HG03575 (cell line): ENCODE data around the gene C10orf62.
A peak's percentile ranks its signal among the peaks of the same experiment; 100 is the strongest.
"Not testable (repeated sequence)": the region's sequence is repeated elsewhere in the genome, so short reads cannot be mapped to it uniquely, and the experiment has no call there.

Experiments used
- ATAC-seq: cut with Tn5 transposase; IDR thresholded peaks from one replicate; pipeline ENCODE4 v1.9.1; 2021; ENCODE audit not compliant: unreplicated experiment, insufficient number of reproducible peaks, low FRiP score; ENCODE audit errors: extremely low read depth

C10orf62 gene

DNA sequence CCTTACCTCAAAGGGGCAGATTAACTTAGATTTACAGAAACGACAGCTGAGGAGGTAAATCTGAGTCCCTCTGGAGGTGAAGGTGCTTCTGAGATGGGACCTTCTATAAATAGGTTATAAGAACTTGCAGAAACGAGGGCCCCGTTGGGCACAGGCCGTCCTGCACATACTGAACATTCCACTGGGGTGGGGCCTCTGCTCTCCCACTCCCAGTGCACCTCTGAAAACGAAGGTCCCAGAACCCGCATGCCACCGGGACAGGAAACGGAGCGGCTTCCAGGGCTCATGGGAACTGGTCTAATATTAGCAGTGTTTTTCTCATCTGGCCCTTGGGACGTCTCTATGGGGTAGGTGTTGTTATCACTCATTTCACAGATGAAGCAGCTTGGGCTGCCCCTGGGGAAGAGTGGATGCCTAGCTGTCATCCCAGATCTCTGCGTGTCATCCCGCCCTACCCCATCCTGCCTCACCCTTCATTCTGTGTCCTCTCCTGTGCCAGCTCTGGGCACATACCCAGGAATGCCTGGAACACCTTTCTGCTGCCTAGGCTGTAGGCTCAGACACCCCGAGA, 19.6 kb downstream of the C10orf62 start:
- ATAC-seq, result no peak

DNA sequence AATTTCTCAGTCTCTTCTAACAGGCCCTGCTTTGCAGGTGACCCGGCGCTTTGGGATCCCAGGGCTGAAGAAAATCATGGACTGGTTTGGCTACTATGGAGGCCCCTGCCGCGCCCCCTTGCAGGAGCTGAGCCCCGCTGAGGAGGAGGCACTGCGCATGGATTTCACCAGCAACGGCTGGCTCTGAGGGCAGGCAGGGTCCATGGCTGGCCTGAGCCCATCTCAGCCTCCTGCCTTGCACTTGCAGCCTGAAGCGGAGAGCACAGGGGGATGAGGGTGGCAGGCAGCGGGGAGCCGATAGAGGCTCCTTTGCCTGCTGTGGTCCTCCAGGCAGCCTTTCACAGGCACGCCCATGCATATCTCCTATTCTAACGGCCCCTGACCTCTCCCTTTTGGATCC, 22.0 kb downstream of the C10orf62 start:
- no peak for ATAC-seq

DNA sequence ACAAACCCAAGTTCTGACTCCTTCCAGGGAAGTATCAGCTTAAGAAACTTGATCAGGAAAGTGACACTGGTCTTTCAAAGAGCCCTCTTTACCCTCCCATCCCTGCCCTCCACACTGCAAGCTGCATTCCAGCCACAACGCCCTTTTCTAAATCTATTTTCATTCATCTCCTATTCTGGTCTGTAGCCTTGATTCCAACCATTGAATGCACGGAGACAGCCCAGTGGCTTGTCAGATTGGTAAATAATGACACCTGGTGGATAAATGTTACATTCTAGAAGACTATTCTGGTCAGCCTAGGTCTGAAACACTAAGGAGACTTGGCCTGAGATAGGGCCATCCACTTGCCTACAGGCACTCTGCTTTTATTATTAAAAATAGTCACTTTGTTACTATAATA, 22.9 kb downstream of the C10orf62 start:
- ATAC-seq, result no peak

DNA sequence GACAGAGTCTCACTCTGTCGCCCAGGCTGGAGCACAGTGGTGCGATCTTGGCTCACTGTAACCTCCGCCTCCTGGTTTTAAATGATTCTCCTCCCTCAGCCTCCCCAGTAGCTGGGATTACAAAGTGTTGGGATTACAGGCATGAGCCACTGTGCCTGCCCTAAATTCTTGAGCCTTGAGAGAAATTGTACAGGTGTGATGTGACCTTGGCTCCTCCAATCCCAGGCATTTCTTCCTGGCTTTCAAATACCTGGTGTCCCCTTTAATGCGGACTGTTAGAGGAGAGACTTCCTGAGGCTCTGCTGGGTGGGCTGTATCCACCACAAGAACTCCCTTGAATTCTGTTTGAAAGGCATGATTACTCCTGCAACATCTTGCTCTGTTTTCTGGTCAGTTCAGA, 28.8 kb downstream of the C10orf62 start:
- ATAC-seq, result no peak

DNA sequence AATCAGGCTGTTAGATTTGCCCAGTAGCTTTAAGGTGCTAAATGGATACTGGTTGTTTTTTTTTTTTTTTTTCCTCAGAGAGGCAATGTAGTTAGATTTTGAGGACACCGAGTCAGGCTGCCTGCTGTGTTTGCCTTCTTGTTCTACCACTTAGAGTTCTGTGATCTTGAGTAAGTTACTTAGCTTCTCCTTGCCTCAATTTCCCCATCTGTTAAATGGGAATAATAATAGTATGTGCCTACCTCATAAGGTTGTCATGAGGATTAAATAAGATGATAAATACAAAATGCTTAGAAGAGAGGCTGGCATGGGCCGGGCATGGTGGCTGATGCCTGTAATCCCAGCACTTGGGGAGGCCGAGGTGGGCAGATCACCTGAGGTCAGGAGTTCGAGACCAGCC, 29.2 kb downstream of the C10orf62 start:
- no peak for ATAC-seq

DNA sequence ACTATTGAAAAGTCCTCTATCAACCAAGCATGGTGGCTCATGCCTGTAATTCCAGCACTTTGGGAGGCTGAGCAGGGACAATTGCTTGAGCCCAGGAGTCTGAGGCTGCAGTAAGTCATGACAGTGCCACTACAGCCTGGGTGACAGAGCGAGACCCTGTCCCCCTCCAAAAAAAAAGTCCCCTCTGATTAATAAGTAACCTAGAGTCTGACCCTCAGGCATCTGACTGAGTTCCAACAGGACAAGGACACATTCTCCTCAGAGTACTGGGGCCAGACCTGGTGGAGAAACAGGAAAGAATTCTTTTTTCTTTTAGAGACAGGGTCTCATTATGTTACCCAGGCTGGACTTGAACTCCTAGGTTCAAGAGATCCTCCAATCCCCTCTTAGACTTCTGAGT, 33.8 kb downstream of the C10orf62 start:
- ATAC-seq, result no peak

DNA sequence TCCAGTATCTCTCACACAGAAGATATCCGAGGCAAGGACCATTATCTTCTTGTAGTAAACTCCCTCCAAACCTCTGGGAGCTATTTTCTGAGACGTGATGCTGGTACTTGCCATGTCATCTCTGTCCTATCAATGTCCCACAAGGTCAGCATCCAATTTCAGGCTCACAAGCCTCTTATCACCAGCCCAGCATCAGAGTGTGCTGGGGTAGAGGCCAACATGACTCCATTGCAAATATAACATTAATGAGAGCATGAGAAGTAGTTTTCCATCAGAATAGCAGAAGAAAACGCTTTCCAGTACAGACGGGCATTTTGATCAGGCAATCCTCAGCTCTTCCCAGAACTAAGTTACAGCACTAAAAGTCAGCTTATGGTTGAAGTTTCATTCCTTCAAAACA, 38.2 kb downstream of the C10orf62 start:
- ATAC-seq, result no peak

DNA sequence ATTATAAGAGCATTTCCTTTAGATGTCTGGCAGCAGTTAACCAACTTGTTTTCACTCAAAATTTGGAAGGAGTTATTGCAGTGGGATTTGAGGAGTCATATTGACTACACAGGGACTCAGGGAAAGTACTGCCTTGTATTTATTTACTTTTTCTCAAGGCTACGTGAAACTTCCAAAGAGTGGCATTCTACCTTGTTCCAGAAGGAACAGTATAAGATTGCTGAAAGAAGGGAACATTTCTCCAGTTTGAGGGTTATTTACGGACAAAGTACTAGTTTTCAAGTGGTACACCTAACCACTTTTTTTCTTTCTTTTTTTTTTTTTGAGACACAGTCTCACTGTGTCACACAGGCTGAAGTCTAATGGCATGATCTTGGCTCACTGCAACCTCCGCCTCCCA, 38.7 kb downstream of the C10orf62 start:
- no peak for ATAC-seq

DNA sequence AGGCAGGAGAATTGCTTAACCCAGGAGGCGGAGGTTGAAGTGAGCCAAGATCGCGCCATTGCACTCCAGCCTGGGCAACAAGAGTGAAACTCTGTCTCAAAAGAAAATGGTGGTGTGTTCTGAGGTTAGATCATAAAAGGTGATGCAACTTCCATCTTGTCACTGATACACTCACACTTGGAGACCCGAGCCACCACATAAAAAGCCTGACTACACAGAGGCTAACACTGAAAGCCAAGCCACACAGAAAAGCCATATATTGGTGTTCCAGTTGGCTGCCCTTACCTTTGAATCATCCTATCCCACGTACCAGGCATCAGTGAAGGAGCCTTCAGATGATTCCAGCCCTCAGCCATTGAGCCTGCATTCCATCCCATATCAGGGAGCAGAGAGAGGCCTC, 39.8 kb downstream of the C10orf62 start:
- ATAC-seq, result no peak

DNA sequence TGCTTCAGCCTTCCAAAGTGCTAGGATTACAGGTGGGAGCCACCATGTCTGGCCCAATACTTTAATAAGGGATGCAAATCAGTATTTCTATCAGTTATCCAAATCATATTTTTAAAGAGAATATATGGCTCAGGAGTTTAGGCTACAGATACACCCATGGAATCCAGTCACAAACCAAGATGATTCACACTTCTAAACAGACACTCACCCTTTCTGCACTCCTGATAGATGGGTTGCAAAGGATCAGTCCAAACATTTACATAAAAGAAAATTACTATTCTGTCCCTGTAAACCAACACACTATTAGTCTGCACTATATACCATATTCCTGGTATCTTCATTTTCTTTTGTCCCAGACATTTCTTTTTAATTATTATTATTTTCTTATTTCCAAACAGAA, 41.6 kb downstream of the C10orf62 start:
- no peak for ATAC-seq

DNA sequence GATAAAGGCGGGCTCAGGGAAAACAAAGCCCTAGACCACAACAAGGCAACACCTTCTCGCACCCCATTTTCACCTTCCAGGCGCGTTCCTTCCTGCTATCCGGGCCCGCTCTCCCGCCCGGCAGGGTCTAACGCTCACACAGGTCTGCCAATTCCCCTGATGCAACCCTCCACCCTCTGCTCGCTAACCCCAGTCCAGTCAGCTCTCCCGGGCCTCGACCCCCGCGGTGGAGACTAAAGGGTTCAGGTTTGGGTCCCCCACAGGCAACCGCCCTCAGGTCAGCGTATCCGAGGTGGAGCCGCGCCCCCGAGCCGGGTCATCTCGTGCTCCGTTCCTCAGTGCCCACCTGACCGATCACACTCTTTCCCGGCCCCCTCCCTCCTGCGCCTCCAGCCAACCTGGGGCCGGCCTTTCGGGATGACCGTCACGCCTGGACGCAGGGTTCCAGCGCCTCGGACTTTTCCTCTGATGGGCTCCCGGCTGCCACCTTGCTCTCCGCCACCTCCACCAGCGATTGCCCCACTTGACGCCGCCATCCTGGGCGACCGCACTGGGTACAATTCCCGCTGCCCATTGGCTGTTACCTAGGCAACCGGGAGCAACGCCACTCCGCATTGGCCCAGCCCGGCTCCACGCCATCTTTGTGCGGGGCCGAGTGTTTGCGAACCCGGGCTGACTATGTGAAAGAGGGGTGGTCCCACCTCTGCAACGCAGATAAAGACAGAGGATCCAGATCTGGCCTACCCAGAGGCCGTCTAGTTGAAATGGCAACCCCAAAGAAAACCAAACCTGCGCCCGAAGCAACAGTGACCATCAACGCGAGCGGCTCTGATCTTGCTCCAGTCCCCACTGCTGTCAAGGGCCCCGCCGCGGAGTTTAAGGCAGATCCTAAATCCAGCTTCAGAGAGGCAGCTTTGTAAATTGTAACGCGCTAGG, 43.7 kb downstream of the C10orf62 start, which contains the start of gene MORN4:
MORN4 (minus strand) TSS at position 552 of the 936 bp plus-strand sequence. CDS start 13,847 bp downstream, outside the sequence.
- peak; percentile 63 for ATAC-seq

DNA sequence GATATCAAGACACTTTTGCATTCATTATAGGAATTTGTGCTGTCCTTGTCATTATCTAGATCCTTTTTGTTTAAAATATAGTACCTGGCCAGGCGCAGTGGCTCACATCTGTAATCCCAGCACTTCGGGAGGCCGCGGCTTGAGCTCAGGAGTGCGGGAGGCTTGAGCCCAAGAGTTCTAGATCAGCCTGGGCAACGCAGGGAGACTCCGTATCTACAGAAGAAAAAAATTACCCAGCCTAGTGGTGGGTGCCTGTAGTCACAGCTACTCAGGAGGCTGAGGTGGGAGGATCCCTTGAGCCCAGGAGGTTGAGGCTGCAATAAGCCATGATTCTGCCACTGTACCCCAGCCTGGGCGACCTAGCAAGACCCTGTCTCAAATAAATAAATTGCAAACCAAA, 44.4 kb downstream of the C10orf62 start:
- ATAC-seq, result peak; percentile 9

DNA sequence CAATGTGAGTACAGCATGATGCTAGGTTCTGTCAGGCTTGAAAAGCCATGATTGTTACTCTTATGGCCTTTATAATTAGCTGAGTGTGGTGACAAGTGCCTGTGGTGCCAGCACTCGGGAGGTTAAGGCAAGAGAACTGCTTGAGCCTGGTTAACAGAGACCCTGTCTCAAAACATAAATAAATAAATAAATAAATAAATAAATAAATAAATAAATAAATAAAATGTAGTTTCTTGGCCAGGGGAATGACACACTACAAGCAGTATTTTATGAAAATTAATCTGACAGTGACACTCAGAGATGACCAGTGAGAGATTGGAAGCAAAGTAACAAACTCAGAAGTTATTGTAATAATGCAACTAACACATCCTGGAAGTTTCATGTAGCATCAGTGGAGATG, 46.1 kb downstream of the C10orf62 start:
- no peak for ATAC-seq

DNA sequence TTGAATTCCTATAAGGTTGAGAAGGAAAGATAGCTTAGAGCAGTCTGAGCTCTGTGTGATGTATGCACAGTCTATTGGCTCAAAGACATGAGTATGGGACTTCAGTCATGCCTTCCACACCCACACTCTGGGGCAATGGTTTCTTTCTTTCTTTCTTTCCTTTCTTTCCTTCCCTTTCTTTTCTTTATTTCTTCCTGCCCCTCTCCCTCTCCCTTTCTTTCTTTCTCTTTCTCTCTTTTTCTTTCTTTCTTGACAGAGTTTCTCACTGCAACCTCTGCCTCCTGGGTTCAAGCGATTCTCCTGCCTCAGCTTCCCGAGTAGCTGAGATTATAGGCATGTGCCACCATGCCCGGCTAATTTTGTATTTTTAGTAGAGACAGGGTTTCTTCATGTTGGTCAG, 49.6 kb downstream of the C10orf62 start:
- not testable (repeated sequence) for ATAC-seq

DNA sequence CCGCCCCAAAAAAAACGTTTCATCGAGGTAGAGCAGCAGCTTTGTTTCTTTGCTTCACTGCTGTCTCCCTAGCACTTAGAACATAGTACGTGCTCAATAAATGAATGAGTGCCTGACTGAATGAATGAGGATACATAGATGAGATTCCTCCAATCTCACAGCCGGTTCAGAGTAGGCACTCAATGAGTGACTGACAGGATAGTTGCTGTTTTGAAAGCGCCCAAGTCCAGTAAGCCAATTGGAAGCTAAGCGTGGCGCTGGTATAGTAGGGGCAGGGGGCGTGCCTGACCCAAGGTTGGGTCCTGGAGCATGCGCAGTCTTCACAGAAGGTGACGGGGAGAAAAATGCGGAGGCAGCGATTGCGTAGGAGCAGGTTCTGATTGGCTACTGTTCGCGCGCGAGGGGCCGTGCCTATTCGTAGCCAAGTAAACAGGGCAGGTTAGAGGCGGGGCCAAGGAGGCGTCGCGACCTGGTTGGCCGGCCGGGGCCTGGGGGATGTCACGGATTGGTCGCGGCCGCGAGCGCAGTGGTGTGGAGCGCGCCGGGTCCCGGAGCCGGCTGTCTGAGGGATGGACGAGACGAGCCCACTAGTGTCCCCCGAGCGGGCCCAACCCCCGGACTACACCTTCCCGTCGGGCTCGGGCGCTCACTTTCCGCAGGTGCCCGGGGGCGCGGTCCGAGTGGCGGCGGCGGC, 50.8 kb downstream of the C10orf62 start, which contains the start of gene PI4K2A:
PI4K2A (plus strand) TSS at position 498 of the 694 bp plus-strand sequence; CDS start at position 570, 72 bp downstream.
- peak; percentile 74 for ATAC-seq
